Measurements from ENCODE around the gene AQP6. TPM values are rescaled to one million over a fixed set of nuclear protein-coding genes. Genes with fewer than 3 reads are reported as not detected.

The AQP6 gene
- total RNA-seq, 1 experiment from 2014 or later = 0.09 TPM

GRCh38 chr12:49925433-49926204 lies 47.1 kb upstream of the AQP6 start:
- H3K4me1 Mint-ChIP-seq = no peaks in the 10 kb centered on the region
- POLR2A ChIA-PET = interaction anchor here (0.6 kb wide), 1 partner anchor 104 kb away, joined by 5 read pairs; no protein-coding TSS in a partner anchor
- H3K9me3 Mint-ChIP-seq = no peaks in the 10 kb centered on the region
- H3K27me3 Mint-ChIP-seq (ENCODE audit: low read depth) = no peaks in the 10 kb centered on the region
- ATAC-seq = no peak
- DNase-seq (ENCODE audit: low spot score) = no peak
- CTCF ChIA-PET = interaction anchor here (0.8 kb wide), 1 partner anchor 20 kb away, joined by 3 read pairs; no protein-coding TSS in a partner anchor
- no peak for TF ChIP-seq ZNF232 (CRISPR knock-in tag; IDR thresholded peaks at IDR 0.05)
- TF ChIP-seq, protein P1, sequence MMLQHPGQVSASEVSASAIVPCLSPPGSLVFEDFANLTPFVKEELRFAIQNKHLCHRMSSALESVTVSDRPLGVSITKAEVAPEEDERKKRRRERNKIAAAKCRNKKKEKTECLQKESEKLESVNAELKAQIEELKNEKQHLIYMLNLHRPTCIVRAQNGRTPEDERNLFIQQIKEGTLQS (CRISPR knock-in tag; conservative IDR thresholded peaks at IDR 0.05) = no peak
- TF ChIP-seq E2F5 (CRISPR knock-in tag; IDR thresholded peaks at IDR 0.05) = no peak
- no peak for TF ChIP-seq SP1 (CRISPR knock-in tag; conservative IDR thresholded peaks at IDR 0.05)
- TF ChIP-seq TP53 (CRISPR knock-in tag; IDR thresholded peaks at IDR 0.05) = no peak
- H3K4me3 Mint-ChIP-seq = no peak overlapping the region
- no peak overlapping the region for H3K27ac Mint-ChIP-seq
- no peaks in the 10 kb centered on the region for H3K36me3 Mint-ChIP-seq

GRCh38 chr12:49928471-49928870 lies 44.3 kb upstream of the AQP6 start:
- DNase-seq (ENCODE audit: low spot score) (no peak), ATAC-seq (no peak)
- no peak for TF ChIP-seq PRDM15 (CRISPR knock-in tag; IDR thresholded peaks at IDR 0.05)
- no peak for TF ChIP-seq ATF1 (CRISPR knock-in tag; IDR thresholded peaks at IDR 0.05)
- TF ChIP-seq AFF4 (CRISPR knock-in tag; IDR thresholded peaks at IDR 0.05; ENCODE audit: borderline replicate concordance) = no peak
- no peak for TF ChIP-seq ZNF263 (CRISPR knock-in tag; IDR thresholded peaks at IDR 0.05; ENCODE audit: low read depth)
- TF ChIP-seq ZNF138 (CRISPR knock-in tag; conservative IDR thresholded peaks at IDR 0.05) = no peak
- no peak for TF ChIP-seq SMAD3 (CRISPR knock-in tag; IDR thresholded peaks at IDR 0.05; ENCODE audit: borderline replicate concordance)
- TF ChIP-seq GRHL2 (CRISPR knock-in tag; IDR thresholded peaks at IDR 0.05; ENCODE audit: insufficient replicate concordance, severe bottlenecking) = no peak
- no peak for TF ChIP-seq USF1 (CRISPR knock-in tag; IDR thresholded peaks at IDR 0.05)
- no peak for TF ChIP-seq EMX1 (CRISPR knock-in tag; IDR thresholded peaks at IDR 0.05)
- no peak for TF ChIP-seq E2F5 (CRISPR knock-in tag; IDR thresholded peaks at IDR 0.05)
- no peak for TF ChIP-seq FOXJ3 (CRISPR knock-in tag; IDR thresholded peaks at IDR 0.05; ENCODE audit: borderline replicate concordance)
- no peak for TF ChIP-seq SMAD4 (CRISPR knock-in tag; IDR thresholded peaks at IDR 0.05)
- no peak for TF ChIP-seq ZNF423 (CRISPR knock-in tag; IDR thresholded peaks at IDR 0.05)
- no peak for TF ChIP-seq NR2C2 (CRISPR knock-in tag; IDR thresholded peaks at IDR 0.05)
- Mint-ChIP-seq H3K27ac (no peak overlapping the region), H3K4me3 (no peak overlapping the region), H3K27me3 (ENCODE audit: low read depth) (no peaks in the 10 kb centered on the region; the same call in 1 of the 2 replicates), H3K4me1 (no peaks in the 10 kb centered on the region), H3K36me3 (no peaks in the 10 kb centered on the region), H3K9me3 (no peaks in the 10 kb centered on the region)
- ChIA-PET CTCF (interaction anchor here (0.9 to 2.0 kb wide), 5 partner anchors 17 to 62 kb away, joined by 3 to 11 read pairs (median 9); no protein-coding TSS in a partner anchor), POLR2A (no interaction called here)

Measured in WTC11 (cell line).